HepG2 (cell line): ENCODE results near the gene TNFSF13B. TPM values are rescaled to one million over a fixed set of nuclear protein-coding genes. Genes with fewer than 3 reads are reported as not detected.

ENCODE experiments used
- ATAC-seq: fragments of 200-7000 bp; cut with Tn5 transposase; 3 replicates; pipeline ENCODE4 v1.9.1; 2020; ENCODE audit warnings: mild to moderate bottlenecking, moderate library complexity
- BruUV-seq: library from RNA; stranded (reverse); fragments of 400-500 nt; replicated peaks from 2 replicates; lab custom pipeline; 2021; lab: Mats Ljungman, UMichigan
- CTCF ChIA-PET: fragments of 300-600 bp; formaldehyde crosslinking; extraction: SDS; loops from one replicate; lab custom pipeline; 2021; ENCODE audit warnings: low total read pairs, inconsistent platforms, low intra/inter-chr PET ratio; lab: Yijun Ruan, JAX
- POLR2A ChIA-PET: fragments of 350-600 bp; sonication (Branson Sonifier 250); formaldehyde crosslinking; loops from one replicate; lab custom pipeline; 2020; ENCODE audit warnings: antibody characterized with exemption, inconsistent platforms; lab: Yijun Ruan, JAX
- DNase-seq: peaks from one replicate; pipeline ENCODE4 v3.0.0-alpha.2; 2015; ENCODE audit warnings: low spot score
- FAIRE-seq: peaks from 3 replicates; lab custom pipeline; 2011; peaks lifted over from hg19 to GRCh38; lab: Jason Lieb, UNC
- H2AFZ ChIP-seq: one replicate; pipeline ENCODE4 v1.6.1; 2011; ENCODE audit warnings: low read length, inconsistent platforms
- H3K27ac ChIP-seq: fragments of 300-600 bp; 3 replicates; pipeline ENCODE4 v1.8.0; 2011; ENCODE audit warnings: mixed run types, mild to moderate bottlenecking, mixed read lengths, low read length, inconsistent platforms; ENCODE audit not compliant: insufficient read depth; ENCODE audit errors: extremely low read length
- H3K27me3 ChIP-seq, 2 experiments: fragments of 200-600 bp in 1 of 2; 2 replicates in 1 of 2; 3 replicates in 1 of 2; pipeline versions ENCODE4 v1.6.0 to v1.8.0; 2011; ENCODE audit warnings: low read length in 2 of 2, mild to moderate bottlenecking in 2 of 2, moderate library complexity in 2 of 2, inconsistent platforms in 1 of 2; ENCODE audit not compliant: insufficient read depth in 2 of 2, control insufficient read depth in 1 of 2
- H3K36me3 ChIP-seq, 2 experiments: fragments of 200-600 bp in 1 of 2; replicated peaks in 1 of 2; 2 replicates in 1 of 2; 3 replicates in 1 of 2; pipeline versions ENCODE4 v1.5.1 to v1.8.0; 2011; ENCODE audit warnings: low read length in 2 of 2, inconsistent platforms in 1 of 2; ENCODE audit not compliant: insufficient read depth in 2 of 2, control insufficient read depth in 1 of 2
- H3K4me1 ChIP-seq: 2 replicates; pipeline ENCODE4 v1.5.1; 2012; ENCODE audit warnings: low read length, inconsistent platforms; ENCODE audit not compliant: insufficient read depth
- H3K4me2 ChIP-seq: 2 replicates; pipeline ENCODE4 v1.6.0; 2011; ENCODE audit warnings: low read depth, low read length, inconsistent platforms
- H3K4me3 ChIP-seq, 3 experiments: fragments of 200-600 bp in 1 of 3; sonication (generic), shearing (Covaris generic) in 1 of 3; replicated peaks in 1 of 3; 2 replicates each; pipeline ENCODE4 v1.5.1; 2011 to 2016; ENCODE audit warnings: low read length in 3 of 3, inconsistent platforms in 2 of 3, low read depth in 2 of 3, mild to moderate bottlenecking in 2 of 3, control low read depth in 1 of 3, mixed read lengths in 1 of 3; ENCODE audit not compliant: insufficient read depth in 1 of 3
- H3K79me2 ChIP-seq: one replicate; pipeline ENCODE4 v1.6.1; 2011; ENCODE audit warnings: low read length, inconsistent platforms; ENCODE audit not compliant: insufficient read depth
- H3K9ac ChIP-seq: 2 replicates; pipeline ENCODE4 v1.6.0; 2011; ENCODE audit warnings: mild to moderate bottlenecking, low read depth, low read length, inconsistent platforms; ENCODE audit not compliant: insufficient read depth
- H3K9me3 ChIP-seq: 2 replicates; pipeline ENCODE4 v1.5.1; 2012; ENCODE audit warnings: mild to moderate bottlenecking, low read length
- H4K20me1 ChIP-seq: 2 replicates; pipeline ENCODE4 v1.6.0; 2011; ENCODE audit warnings: inconsistent platforms, mild to moderate bottlenecking, low read length, moderate library complexity; ENCODE audit not compliant: insufficient read depth
- HNRNPLL ChIP-seq: fragments of 200-400 bp; formaldehyde crosslinking; IDR thresholded peaks from 2 replicates; pipeline ENCODE4 v1.6.1; 2017; ENCODE audit warnings: mild to moderate bottlenecking, low read depth, low read length; ENCODE audit not compliant: poor library complexity, severe bottlenecking
- MIXL1 ChIP-seq: IDR thresholded peaks from 2 replicates; pipeline ENCODE4 v1.6.1; 2016
- WGBS: methylation state at CpG from one replicate; pipeline ENCODE4 v1.1.6; 2017; ENCODE audit warnings: low lambda C conversion rate; 5-methylcytosine and 5-hydroxymethylcytosine counted together
- in situ Hi-C: cut with HindIII; loops from 2 replicates; pipeline ENCODE4 v1.10.0; 2017; ENCODE audit warnings: low pct_unique_long_range_greater_than_20kb; ENCODE audit not compliant: extremely low pct_ligation_motif_present
- intact Hi-C: fragments of 100-400 bp; cut with micrococcal nuclease; formaldehyde crosslinking; loops from one replicate; pipeline ENCODE4 v1.10.0; 2022; ENCODE audit not compliant: unreplicated experiment
- polyA plus RNA-seq, 8 experiments: library from polyadenylated mRNA; depleted of rRNA in 3 of 8; stranded (reverse) in 7 of 8; unstranded in 1 of 8; fragments of >200 nt; fragmentation: Illumina TruSeq in 4 of 8; extraction: Trizol in 4 of 8; gene quantifications; 2 replicates each; pipeline versions ENCODE4 v1.2.1 to v1.2.3, GENCODE V29; 2011 to 2016; ENCODE audit warnings: low read depth in 4 of 8, missing spikeins in 1 of 8, mixed read lengths in 1 of 8; ENCODE audit not compliant: insufficient read depth in 1 of 8
- total RNA-seq, 5 experiments: library from RNA; depleted of rRNA; stranded (reverse); fragments of >200 nt; fragmentation: Illumina TruSeq; extraction: Trizol; gene quantifications; 2 replicates each; pipeline ENCODE4 v1.2.3, GENCODE V29; 2016; ENCODE audit warnings: low read depth in 1 of 5
- TF ChIP-seq, protein P1 (sequence below): sonication (generic); formaldehyde crosslinking; IDR thresholded peaks from 2 replicates; pipeline ENCODE4 v1.5.1; 2020; ENCODE audit warnings: missing genetic modification reagents, mild to moderate bottlenecking, borderline replicate concordance

The TNFSF13B gene
- total and polyA plus RNA-seq, 2 of the 13 experiments (the other 11 are each of a cell fraction or from before 2014, with no cell fraction given) = 0.13 to 0.20 TPM

DNA sequence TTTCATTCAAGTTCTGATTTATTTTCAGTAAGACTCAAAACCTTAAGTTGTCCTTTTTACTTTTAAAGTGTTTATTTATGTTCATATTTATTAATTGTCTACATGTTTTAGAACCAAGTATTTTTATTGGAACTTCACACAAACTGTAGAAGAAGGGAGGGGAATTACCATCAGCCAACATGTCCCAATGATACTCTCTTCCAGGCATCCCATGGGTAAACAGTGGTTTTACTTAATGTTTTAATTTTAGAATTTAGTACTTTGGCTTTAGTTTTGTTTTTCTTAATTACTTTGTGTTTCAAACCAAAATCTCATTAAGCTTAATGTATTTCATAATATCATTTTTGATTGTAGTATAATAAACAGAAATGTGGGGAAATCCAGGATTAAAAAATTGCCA lies 5.2 kb downstream of the TNFSF13B start:
- no peak for DNase-seq
- TF ChIP-seq, protein P1, sequence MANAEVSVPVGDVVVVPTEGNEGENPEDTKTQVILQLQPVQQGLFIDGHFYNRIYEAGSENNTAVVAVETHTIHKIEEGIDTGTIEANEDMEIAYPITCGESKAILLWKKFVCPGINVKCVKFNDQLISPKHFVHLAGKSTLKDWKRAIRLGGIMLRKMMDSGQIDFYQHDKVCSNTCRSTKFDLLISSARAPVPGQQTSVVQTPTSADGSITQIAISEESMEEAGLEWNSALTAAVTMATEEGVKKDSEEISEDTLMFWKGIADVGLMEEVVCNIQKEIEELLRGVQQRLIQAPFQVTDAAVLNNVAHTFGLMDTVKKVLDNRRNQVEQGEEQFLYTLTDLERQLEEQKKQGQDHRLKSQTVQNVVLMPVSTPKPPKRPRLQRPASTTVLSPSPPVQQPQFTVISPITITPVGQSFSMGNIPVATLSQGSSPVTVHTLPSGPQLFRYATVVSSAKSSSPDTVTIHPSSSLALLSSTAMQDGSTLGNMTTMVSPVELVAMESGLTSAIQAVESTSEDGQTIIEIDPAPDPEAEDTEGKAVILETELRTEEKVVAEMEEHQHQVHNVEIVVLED (CRISPR knock-in tag) = no peak
- TF ChIP-seq, all 625 proteins: peak for 0
- intact Hi-C loops = no loop called here
- FAIRE-seq (no peak), ATAC-seq (no peak)
- POLR2A ChIA-PET = no interaction called here
- in situ Hi-C loops = no loop called here
- no TSS peak for BruUV-seq
- Histone ChIP-seq H3K9ac (no peak overlapping the region), H3K27me3 (no peaks in the 10 kb centered on the region; a peak in 1 of 5 replicates), H3K27ac (no peak overlapping the region), H3K4me3 (no peak overlapping the region), H4K20me1 (no peaks in the 10 kb centered on the region), H3K4me1 (peaks cover 11% of the 10 kb centered on the region; the same call in 1 of the 2 replicates), H3K36me3 (no peaks in the 10 kb centered on the region), H3K9me3 (no peaks in the 10 kb centered on the region), H2AFZ (no peak overlapping the region), H3K4me2 (no peak overlapping the region), H3K79me2 (no peaks in the 10 kb centered on the region)
- CTCF ChIA-PET = no interaction called here

- no peak overlapping the region for H3K4me2 ChIP-seq
- no TSS peak for BruUV-seq
- no peaks in the 10 kb centered on the region; a peak in 1 of 5 replicates for H3K27me3 ChIP-seq
- H3K27ac ChIP-seq = no peak overlapping the region
- FAIRE-seq = no peak
- H3K36me3 ChIP-seq = no peaks in the 10 kb centered on the region
- 9% methylated on average over 6 of the region's 6 CpGs for WGBS
- in situ Hi-C loops = no loop called here
- intact Hi-C loops = no loop called here
- ATAC-seq = no peak
- ChIA-PET CTCF (no interaction called here), POLR2A (no interaction called here)
- no peak overlapping the region for H2AFZ ChIP-seq
- H3K9me3 ChIP-seq = no peaks in the 10 kb centered on the region
- no peaks in the 10 kb centered on the region for H3K79me2 ChIP-seq
- no peaks in the 10 kb centered on the region for H4K20me1 ChIP-seq
- no peak for DNase-seq
- no peak overlapping the region for H3K4me3 ChIP-seq
- TF ChIP-seq MIXL1 (CRISPR knock-in tag) (no peak), HNRNPLL (no peak)
- no peak overlapping the region for H3K9ac ChIP-seq
- H3K4me1 ChIP-seq = no peaks in the 10 kb centered on the region
Measured at GRCh38 chr13:108276060-108276459, 6.5 kb downstream of the TNFSF13B start.
